ENCODE data around the gene LCE3B.

LCE3B gene

GRCh38 chr1:152658649-152659048 is 45.0 kb downstream of the LCE3B start:
- DNase-seq (ENCODE audit: low spot score): no peak

GRCh38 chr1:152663098-152663497 is 49.5 kb downstream of the LCE3B start, which contains the start of gene LCE2D:
TSS of gene LCE2D (plus strand) at chr1:152663380. CDS start at chr1:152664106, 726 bp downstream.
- DNase-seq (ENCODE audit: low spot score): no peak
